UCSD-AML1 (cell line): ENCODE data around the gene PRR13.
A peak's percentile ranks its signal among the peaks of the same experiment; 100 is the strongest.
"Not testable (repeated sequence)": the region's sequence is repeated elsewhere in the genome, so short reads cannot be mapped to it uniquely, and the experiment has no call there.

Experiments
- DNase-seq: peaks from one replicate; lab custom pipeline; 2025; ENCODE audit not compliant: unreplicated experiment; lab: John Stamatoyannopoulos, UW

PRR13 gene, protein sequence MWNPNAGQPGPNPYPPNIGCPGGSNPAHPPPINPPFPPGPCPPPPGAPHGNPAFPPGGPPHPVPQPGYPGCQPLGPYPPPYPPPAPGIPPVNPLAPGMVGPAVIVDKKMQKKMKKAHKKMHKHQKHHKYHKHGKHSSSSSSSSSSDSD

GRCh38 chr12:53441040-53441833, at the start of gene PRR13:
Gene PRR13 (plus strand): TSS chr12:53441734. CDS start chr12:53442715, 981 bp downstream.
- DNase-seq: peak; percentile 97

GRCh38 chr12:53399896-53400295, 41.6 kb upstream of the PRR13 start:
- DNase-seq: no peak

DNA sequence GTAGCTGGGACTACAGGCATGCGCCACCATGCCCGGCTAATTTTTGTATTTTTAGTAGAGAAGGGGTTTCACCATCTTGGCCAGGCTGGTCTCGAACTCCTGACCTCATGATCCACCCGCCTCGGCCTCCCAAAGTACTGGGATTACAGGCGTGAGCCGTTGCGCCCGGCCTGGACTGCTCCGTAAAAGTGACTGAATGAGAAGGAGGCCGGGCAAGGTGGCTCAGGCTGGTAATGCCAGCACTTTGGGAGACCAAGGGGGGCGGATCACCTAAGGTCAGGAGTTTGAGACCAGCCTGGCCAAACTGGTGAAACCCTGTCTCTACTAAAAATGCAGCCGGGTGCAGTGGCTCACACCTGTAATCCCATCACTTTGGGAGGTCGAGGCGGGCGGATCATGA, 39.2 kb upstream of the PRR13 start:
- not testable (repeated sequence) for DNase-seq

GRCh38 chr12:53402871-53403270, 38.7 kb upstream of the PRR13 start:
- DNase-seq: no peak

DNA sequence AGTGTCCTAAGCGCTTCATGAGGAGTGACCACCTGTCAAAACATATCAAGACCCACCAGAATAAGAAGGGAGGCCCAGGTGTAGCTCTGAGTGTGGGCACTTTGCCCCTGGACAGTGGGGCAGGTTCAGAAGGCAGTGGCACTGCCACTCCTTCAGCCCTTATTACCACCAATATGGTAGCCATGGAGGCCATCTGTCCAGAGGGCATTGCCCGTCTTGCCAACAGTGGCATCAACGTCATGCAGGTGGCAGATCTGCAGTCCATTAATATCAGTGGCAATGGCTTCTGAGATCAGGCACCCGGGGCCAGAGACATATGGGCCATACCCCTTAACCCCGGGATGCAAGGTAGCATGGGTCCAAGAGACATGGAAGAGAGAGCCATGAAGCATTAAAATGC, 30.6 kb upstream of the PRR13 start:
- DNase-seq: no peak

GRCh38 chr12:53413485-53414204, 27.9 kb upstream of the PRR13 start:
- DNase-seq: no peak

GRCh38 chr12:53414756-53415417, 26.6 kb upstream of the PRR13 start:
- no peak for DNase-seq

- DNase-seq: not testable (repeated sequence)
Measured at GRCh38 chr12:53415752-53416389, 25.7 kb upstream of the PRR13 start.

GRCh38 chr12:53417291-53417816, 24.2 kb upstream of the PRR13 start:
- DNase-seq: not testable (repeated sequence)

DNA sequence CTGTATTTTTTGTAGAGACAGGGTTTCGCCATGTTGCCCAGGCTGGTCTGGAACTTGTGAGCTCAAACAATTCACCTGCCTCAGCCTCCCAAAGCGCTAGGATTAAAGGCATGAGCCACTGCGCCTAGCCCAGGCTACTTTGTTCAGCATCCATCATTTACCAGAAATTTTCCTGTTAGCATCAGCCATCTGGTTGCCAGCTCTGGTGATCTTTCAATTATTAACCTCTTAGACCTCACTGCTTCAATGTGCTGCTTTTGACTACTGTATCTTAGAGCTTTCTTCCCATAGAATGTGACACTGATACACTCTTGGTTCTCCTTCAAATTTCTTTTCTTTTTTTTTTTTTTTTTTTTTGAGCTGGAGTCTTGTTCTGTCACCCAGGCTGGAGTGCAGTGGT, 23.3 kb upstream of the PRR13 start:
- DNase-seq: no peak

DNA sequence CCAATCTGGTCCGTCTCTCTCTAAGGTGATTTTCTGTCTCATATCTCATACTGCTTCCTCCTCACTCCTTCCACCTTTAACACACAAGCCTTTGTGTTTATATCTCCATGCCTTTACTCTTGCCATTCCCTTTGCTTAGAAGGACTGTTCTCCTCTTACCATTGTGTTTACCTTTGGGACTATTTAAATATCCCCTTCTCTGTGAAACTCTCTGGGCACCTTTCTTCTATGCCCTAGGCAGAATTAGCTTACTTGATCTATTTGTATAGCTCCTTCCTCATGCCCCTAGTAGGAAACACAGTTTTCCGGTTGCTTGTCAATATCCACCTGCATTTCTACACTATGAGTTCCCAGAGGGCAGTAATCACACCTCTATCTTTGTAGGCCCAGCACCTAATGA, 21.8 kb upstream of the PRR13 start:
- no peak for DNase-seq

DNA sequence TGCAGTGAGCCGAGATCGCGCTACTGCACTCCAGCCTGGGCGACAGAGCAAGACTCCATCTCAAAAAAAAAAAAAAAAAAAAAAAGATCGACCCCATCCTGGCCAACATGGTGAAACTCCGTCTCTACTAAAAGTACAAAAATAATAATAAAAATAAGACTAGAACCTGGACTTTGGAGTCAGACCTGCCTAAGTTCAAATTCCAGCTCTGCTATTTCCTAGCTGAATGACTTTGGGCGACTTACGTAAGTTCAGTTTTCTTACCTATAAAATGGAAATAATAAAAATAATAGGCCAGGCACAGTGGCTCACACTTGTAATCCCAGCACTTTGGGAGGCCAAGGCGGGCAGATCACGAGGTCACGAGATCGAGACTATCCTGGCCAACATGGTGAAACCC, 19.3 kb upstream of the PRR13 start:
- DNase-seq: not testable (repeated sequence)

- DNase-seq: no peak
Measured at GRCh38 chr12:53423597-53423996, 17.9 kb upstream of the PRR13 start, which contains the start of gene AMHR2. Gene AMHR2 (plus strand): TSS chr12:53423855. CDS start chr12:53423935, 80 bp downstream.

DNA sequence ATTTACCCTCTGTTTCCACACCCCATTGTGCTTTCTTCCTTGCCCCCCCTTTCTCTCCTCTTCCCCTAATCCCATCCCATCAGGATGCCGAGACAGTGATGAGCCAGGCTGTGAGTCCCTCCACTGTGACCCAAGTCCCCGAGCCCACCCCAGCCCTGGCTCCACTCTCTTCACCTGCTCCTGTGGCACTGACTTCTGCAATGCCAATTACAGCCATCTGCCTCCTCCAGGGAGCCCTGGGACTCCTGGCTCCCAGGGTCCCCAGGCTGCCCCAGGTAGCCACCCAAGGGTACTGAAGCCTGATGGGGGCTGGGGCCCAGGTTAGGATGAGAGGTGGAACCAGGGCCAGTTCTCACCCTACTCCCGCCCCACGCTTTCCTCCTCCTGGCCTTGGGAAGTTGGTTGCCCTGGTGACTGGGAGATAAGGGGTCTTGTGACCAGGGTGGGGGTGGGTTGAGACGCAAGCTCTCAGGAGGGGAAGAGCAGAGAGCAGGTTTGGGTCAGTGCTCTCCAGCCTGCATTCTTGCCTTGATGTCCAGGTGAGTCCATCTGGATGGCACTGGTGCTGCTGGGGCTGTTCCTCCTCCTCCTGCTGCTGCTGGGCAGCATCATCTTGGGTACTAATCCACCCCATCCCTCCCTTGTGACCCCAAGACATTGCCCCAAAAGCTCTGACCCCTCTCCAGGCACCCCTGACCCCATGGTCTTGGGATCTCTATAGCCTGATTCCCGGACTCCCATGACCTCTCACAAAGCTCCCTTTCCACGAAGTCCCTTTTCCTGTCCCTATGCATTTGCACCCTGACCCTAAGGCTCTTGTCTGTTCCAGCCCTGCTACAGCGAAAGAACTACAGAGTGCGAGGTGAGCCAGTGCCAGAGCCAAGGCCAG, 16.7 kb upstream of the PRR13 start:
- DNase-seq: no peak

- DNase-seq: no peak
Measured at GRCh38 chr12:53425515-53426150, 15.9 kb upstream of the PRR13 start.

DNA sequence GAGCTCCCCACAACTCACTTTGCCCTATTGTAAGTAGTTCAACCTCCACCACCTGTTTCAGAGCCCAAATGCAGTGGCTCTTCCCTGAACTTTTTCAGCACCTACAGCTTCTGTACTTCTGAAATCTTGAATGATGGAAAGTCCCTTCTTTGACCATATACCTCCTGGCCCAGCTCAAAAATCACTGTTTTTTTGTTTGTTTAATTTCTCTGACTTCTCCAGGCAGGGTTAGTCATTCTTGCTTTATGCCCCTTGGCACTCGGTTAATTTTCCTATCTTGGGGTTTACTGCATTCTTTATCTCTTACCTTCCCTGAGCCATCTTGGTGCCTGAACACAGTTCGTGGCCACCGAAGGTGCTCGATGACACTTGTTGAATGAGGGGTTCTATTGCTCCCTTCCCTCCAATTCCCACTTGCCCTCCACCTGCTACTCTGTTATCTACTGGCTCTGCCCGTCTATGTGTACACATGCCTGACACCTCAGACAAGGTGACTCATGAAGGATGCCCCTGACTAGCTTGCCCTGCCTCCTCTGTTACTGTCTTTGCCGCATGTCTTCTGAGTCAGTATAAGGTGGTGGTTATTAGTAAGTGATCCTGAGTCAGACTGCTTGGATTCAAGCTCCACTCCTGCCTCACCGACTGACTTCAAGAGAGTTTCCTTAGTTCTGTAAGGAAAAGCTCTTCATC, 13.5 kb upstream of the PRR13 start:
- no peak for DNase-seq

- no peak for DNase-seq
Measured at GRCh38 chr12:53428741-53429140, 12.8 kb upstream of the PRR13 start.

DNA sequence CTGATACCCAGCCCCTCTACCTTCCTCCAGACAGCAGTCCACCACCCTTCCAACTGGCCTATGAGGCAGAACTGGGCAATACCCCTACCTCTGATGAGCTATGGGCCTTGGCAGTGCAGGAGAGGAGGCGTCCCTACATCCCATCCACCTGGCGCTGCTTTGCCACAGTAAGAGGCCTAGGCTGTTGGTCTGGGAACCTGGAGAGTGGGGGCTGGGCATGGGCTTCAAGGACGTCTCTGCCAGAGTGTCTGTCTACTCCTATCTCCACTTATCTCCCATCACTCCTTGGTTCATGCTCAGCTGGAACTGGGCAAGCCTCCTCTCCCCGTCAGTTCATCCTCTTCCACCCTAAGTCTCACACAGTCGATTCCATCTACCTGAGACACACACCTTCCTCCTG, 11.4 kb upstream of the PRR13 start:
- DNase-seq: no peak

- no peak for DNase-seq
Measured at GRCh38 chr12:53431187-53431586, 10.3 kb upstream of the PRR13 start.
